ENCODE data around the gene MCFD2.

DNA sequence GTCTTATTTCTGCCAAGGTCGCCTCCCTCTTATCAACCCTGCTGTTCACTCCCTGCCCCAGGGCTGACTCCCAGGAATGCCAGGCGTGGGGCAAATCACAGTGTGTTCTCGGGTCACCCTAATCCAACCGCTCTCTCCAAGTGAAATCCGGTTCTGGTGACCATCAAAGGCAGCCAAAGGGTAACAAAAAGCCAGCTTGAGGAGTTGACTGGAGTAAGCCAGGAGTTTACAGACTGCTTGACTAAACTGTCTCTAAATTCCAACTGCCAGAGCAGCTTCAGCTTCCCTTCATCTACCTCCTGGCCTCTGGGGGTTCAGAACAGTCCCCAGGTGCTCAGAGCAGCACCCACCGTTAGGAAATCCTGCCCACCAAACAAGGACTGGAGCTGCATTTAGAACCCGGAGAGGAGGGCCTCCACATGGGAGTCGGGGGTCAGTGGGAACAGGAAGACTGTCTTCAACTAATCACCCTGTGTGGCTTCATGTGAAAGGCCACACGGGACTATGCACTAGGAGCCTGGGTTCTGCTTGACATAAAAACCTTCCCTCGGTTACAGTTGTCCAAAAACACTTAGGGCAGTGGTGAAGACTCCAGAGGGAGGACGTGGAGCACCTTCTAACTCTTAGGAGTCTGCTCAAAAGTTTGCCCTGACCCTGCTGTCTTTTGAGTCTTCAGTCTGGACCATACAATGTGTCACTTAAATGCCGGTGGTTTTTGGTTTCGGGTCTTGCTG is 24.2 kb upstream of the MCFD2 start:
- TF ChIP-seq, protein P1, sequence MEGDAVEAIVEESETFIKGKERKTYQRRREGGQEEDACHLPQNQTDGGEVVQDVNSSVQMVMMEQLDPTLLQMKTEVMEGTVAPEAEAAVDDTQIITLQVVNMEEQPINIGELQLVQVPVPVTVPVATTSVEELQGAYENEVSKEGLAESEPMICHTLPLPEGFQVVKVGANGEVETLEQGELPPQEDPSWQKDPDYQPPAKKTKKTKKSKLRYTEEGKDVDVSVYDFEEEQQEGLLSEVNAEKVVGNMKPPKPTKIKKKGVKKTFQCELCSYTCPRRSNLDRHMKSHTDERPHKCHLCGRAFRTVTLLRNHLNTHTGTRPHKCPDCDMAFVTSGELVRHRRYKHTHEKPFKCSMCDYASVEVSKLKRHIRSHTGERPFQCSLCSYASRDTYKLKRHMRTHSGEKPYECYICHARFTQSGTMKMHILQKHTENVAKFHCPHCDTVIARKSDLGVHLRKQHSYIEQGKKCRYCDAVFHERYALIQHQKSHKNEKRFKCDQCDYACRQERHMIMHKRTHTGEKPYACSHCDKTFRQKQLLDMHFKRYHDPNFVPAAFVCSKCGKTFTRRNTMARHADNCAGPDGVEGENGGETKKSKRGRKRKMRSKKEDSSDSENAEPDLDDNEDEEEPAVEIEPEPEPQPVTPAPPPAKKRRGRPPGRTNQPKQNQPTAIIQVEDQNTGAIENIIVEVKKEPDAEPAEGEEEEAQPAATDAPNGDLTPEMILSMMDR (IDR thresholded peaks at IDR 0.05) = no peak
- TF ChIP-seq POLR2A (IDR thresholded peaks at IDR 0.05) = peak in 1 of 3 donors; percentile 22

All from body of pancreas (tissue), 4 donors.